ENCODE data around the gene COMMD10.

GRCh38 chr5:116308391-116308790, 223.6 kb downstream of the COMMD10 start:
- TF ChIP-seq CTCF (IDR thresholded peaks at IDR 0.05) = no peak
- no peak for TF ChIP-seq POLR2A (IDR thresholded peaks at IDR 0.05)

Measured in Peyer's patch (tissue), 4 donors.